GM12892 (cell line): ENCODE measurements around the gene NUDT16.

Source experiments
- POLR2A ChIP-seq: IDR thresholded peaks from 2 replicates; pipeline ENCODE4 v1.6.1; 2011; ENCODE audit warnings: low read depth, low read length, control low read depth
- TAF1 ChIP-seq: IDR thresholded peaks from 2 replicates; pipeline ENCODE4 v1.6.1; 2011; ENCODE audit warnings: low read depth, mild to moderate bottlenecking, control low read depth, low read length, borderline replicate concordance

GRCh38 chr3:131341761-131342160, 39.8 kb upstream of the NUDT16 start:
- no peak for TF ChIP-seq POLR2A
- TF ChIP-seq TAF1: no peak
